Pancreas (tissue), 10 donors: ENCODE results near the gene TCF7L1. TPM values are rescaled to one million over a fixed set of nuclear protein-coding genes. Genes with fewer than 3 reads are reported as not detected.

Experiments used
- ATAC-seq, 4 donors: fragments of 200-7000 bp; cut with Tn5 transposase; one replicate each; pipeline versions ENCODE4 v1.8.0 to v1.9.1; 2020; ENCODE audit warnings: mild to moderate bottlenecking in 4 of 4, moderate library complexity in 4 of 4
- DNase-seq, 6 donors: peaks; one replicate each; pipeline ENCODE4 v3.0.0-alpha.2; 2020
- FAIRE-seq: peaks from 2 replicates; lab custom pipeline; 2012; peaks lifted over from hg19 to GRCh38; lab: Jason Lieb, UNC
- H3K27ac ChIP-seq, 4 donors: fragments of 200-600 bp; sonication (generic); 1 replicate in 3 of 4; 2 replicates in 1 of 4; pipeline versions ENCODE4 v1.5.0 to v1.8.0; 2020
- H3K27me3 ChIP-seq, 4 donors: fragments of 200-600 bp; one replicate each; pipeline ENCODE4 v1.8.0; 2021
- H3K36me3 ChIP-seq, 3 donors: fragments of 200-600 bp; sonication (generic) in 1 of 3; one replicate each; pipeline versions ENCODE4 v1.5.0 to v1.8.0; 2020 to 2021
- H3K4me1 ChIP-seq, 3 donors: fragments of 200-600 bp; one replicate each; pipeline ENCODE4 v1.8.0; 2021
- H3K4me3 ChIP-seq, 4 donors: fragments of 200-600 bp; sonication (generic) in 2 of 4; one replicate each; pipeline versions ENCODE4 v1.5.0 to v1.8.0; 2020 to 2021
- H3K9me3 ChIP-seq, 4 donors: fragments of 200-600 bp; one replicate each; pipeline ENCODE4 v1.8.0; 2021
- CTCF ChIP-seq, 4 donors: fragments of 200-600 bp; sonication (generic) in 3 of 4; IDR thresholded peaks; one replicate each; pipeline versions ENCODE4 v1.5.0 to v1.8.0; 2021; ENCODE audit warnings: antibody characterized with exemption in 4 of 4
- WGBS, 2 donors: extraction: QIAGEN DNeasy Blood & Tissue Kit; methylation state at CpG; one replicate each; pipeline ENCODE4 v1.1.7; 2013; 5-methylcytosine and 5-hydroxymethylcytosine counted together
- intact Hi-C, 3 donors: fragments of 100-400 bp; cut with DNase I; formaldehyde crosslinking; loops; one replicate each; pipeline versions ENCODE4 v1.11.1 to v1.14.2; 2022
- polyA plus RNA-seq, 2 donors: library from polyadenylated mRNA; stranded (reverse); fragments of 200-250 nt; gene quantifications; one replicate each; pipeline ENCODE4 v1.2.3, GENCODE V29; 2013
- total RNA-seq, 6 donors: library from RNA; stranded (reverse); fragmentation: NEBNext Ultra II Directional in 4 of 6; extraction: Animal tissue kit (Norgen Biotek cat#: 25700) in 4 of 6; gene quantifications; one replicate each; pipeline versions ENCODE4 v1.2.1 to v1.2.4, GENCODE V29; 2021 to 2023
- donor health status: healthy with polysubstance abuse.
- donor health status: DM: no; HTN: no; CAD: no; lungs with moderate emphysema.
- donor health status: DM: no; HTN: no; CAD: no.
- donor health status: control.
- donor health status: control.
- donor health status: Bipolar disorder and iron deficiency.
- donor health status: DM: yes; HTN: yes; CAD: no.
- donor health status: DM: no; HTN: no; CAD: no.
- donor health status: DM: no; HTN: no; CAD: no.
- donor health status: DM: yes; HTN: yes; CAD: no.

TCF7L1 gene
- total and polyA plus RNA-seq, 8 donors, result 1.1 to 4.0 (median 1.8) TPM

- no peaks in the 10 kb centered on the region for H3K27me3 ChIP-seq
- FAIRE-seq (no peak), DNase-seq (no peak), ATAC-seq (no peak)
- H3K36me3 ChIP-seq, result no peaks in the 10 kb centered on the region
- H3K9me3 ChIP-seq, result no peaks in the 10 kb centered on the region
- 68 to 72% methylated on average over 5 of the region's 5 CpGs for WGBS, 2 donors
- H3K4me3 ChIP-seq, result no peak overlapping the region
- no peak for TF ChIP-seq CTCF (IDR thresholded peaks at IDR 0.05)
- intact Hi-C loops, result no loop called here
- H3K4me1 ChIP-seq, result peaks cover 8 to 35% (median 18%) of the 10 kb centered on the region in 3 donors
- H3K27ac ChIP-seq, result no peak overlapping the region
Observed at GRCh38 chr2:85253890-85254289, 120.7 kb downstream of the TCF7L1 start.

GRCh38 chr2:85254540-85255300 lies 121.5 kb downstream of the TCF7L1 start:
- intact Hi-C loops, result no loop called here
- H3K4me1 ChIP-seq, result peaks cover 8 to 28% (median 10%) of the 10 kb centered on the region in 3 donors
- H3K9me3 ChIP-seq, result no peaks in the 10 kb centered on the region
- DNase-seq, result no peak
- no peaks in the 10 kb centered on the region for H3K36me3 ChIP-seq
- no peaks in the 10 kb centered on the region for H3K27me3 ChIP-seq
- H3K27ac ChIP-seq, result no peak overlapping the region
- 87% methylated on average over 11 of the region's 11 CpGs for WGBS, 2 donors
- TF ChIP-seq CTCF (IDR thresholded peaks at IDR 0.05), result no peak
- FAIRE-seq, result no peak
- H3K4me3 ChIP-seq, result no peak overlapping the region
- ATAC-seq, result no peak

- no peaks in the 10 kb centered on the region for H3K27me3 ChIP-seq
- 52 to 63% methylated on average over 6 of the region's 6 CpGs for WGBS, 2 donors
- no peaks in the 10 kb centered on the region for H3K9me3 ChIP-seq
- ATAC-seq (peak in 1 of 4 donors; percentile 11), FAIRE-seq (no peak), DNase-seq (no peak)
- H3K4me3 ChIP-seq, result no peak overlapping the region
- intact Hi-C loops, result no loop called here
- no peak for TF ChIP-seq CTCF (IDR thresholded peaks at IDR 0.05)
- peak overlapping the region in 1 of 4 donors; percentile 27 for H3K27ac ChIP-seq
- H3K4me1 ChIP-seq, result peaks cover 8 to 21% (median 10%) of the 10 kb centered on the region in 3 donors
- H3K36me3 ChIP-seq, result no peaks in the 10 kb centered on the region
Observed at GRCh38 chr2:85255456-85255812, 122.2 kb downstream of the TCF7L1 start.

- intact Hi-C loops, result no loop called here
- ATAC-seq (peak; percentile 53 to 81 (median 68)), FAIRE-seq (no peak), DNase-seq (peak in 2 of 6 donors; percentile 29 to 45)
- H3K36me3 ChIP-seq, result no peaks in the 10 kb centered on the region
- peak overlapping the region in 2 of 4 donors; percentile 22 to 27 for H3K27ac ChIP-seq
- peaks cover 5 to 16% (median 5%) of the 10 kb centered on the region in 3 donors for H3K4me1 ChIP-seq
- peak overlapping the region in 1 of 4 donors; percentile 10 for H3K4me3 ChIP-seq
- no peak for TF ChIP-seq CTCF (IDR thresholded peaks at IDR 0.05)
- H3K9me3 ChIP-seq, result no peaks in the 10 kb centered on the region
- 14 to 18% methylated on average over 23 of the region's 23 CpGs for WGBS, 2 donors
- no peaks in the 10 kb centered on the region for H3K27me3 ChIP-seq
Observed at GRCh38 chr2:85255813-85256594, 122.8 kb downstream of the TCF7L1 start.
